ENCODE data around the gene EHD4.

DNA sequence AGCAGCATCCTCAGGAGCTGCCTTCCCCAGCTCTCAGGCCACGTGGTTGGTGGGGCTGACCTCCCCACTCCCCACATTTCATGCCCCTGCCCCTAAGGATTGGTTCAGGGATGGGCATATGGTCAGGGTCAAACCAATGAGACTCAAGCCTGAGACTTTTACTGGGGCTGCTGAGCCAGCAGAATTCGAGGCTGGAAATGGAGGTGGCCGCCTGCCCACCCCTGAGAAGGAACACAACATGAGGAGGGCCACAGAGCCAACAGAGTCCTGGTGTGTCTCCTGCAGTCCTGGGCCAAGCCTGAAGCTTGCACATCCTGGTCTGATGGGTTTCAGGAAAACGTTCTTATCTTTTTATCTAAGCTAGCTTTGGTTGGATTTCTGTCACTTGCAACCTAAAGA lies 5.9 kb downstream of the EHD4 start:
- TF ChIP-seq, protein P1, sequence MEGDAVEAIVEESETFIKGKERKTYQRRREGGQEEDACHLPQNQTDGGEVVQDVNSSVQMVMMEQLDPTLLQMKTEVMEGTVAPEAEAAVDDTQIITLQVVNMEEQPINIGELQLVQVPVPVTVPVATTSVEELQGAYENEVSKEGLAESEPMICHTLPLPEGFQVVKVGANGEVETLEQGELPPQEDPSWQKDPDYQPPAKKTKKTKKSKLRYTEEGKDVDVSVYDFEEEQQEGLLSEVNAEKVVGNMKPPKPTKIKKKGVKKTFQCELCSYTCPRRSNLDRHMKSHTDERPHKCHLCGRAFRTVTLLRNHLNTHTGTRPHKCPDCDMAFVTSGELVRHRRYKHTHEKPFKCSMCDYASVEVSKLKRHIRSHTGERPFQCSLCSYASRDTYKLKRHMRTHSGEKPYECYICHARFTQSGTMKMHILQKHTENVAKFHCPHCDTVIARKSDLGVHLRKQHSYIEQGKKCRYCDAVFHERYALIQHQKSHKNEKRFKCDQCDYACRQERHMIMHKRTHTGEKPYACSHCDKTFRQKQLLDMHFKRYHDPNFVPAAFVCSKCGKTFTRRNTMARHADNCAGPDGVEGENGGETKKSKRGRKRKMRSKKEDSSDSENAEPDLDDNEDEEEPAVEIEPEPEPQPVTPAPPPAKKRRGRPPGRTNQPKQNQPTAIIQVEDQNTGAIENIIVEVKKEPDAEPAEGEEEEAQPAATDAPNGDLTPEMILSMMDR (conservative IDR thresholded peaks at IDR 0.05 in 1 of 2, IDR thresholded peaks at IDR 0.05 in 1 of 2; ENCODE audit: low read depth in 1 of 2, low read length in 2 of 2) = no peak
- TF ChIP-seq EZH2 (IDR thresholded peaks at IDR 0.05; ENCODE audit: low read length, missing control alignments) = no peak

All from fibroblast of lung (primary cell).